Activated CD4-positive, alpha-beta T cell treated with anti-CD3 and anti-CD28 coated beads for 4 hours (primary cell): ENCODE data around the gene CAMKK2.
"Not testable (repeated sequence)": the region's sequence is repeated elsewhere in the genome, so short reads cannot be mapped to it uniquely, and the experiment has no call there.

Experiments
- DNase-seq, 2 donors: peaks; one replicate each; pipeline ENCODE4 v3.0.0-alpha.2; 2020

The CAMKK2 gene

GRCh38 chr12:121278169-121279070, 18.1 kb downstream of the CAMKK2 start:
- no peak for DNase-seq

GRCh38 chr12:121277374-121277759, 19.1 kb downstream of the CAMKK2 start:
- no peak for DNase-seq

- DNase-seq, result no peak
Observed at GRCh38 chr12:121274036-121274763, 22.3 kb downstream of the CAMKK2 start.

- DNase-seq, result no peak
Observed at GRCh38 chr12:121273364-121273896, 23.1 kb downstream of the CAMKK2 start.

- DNase-seq, result no peak
Observed at GRCh38 chr12:121267822-121268221, 28.7 kb downstream of the CAMKK2 start.

GRCh38 chr12:121264951-121265515, 31.5 kb downstream of the CAMKK2 start:
- DNase-seq, result no peak

- no peak for DNase-seq
Observed at GRCh38 chr12:121264135-121264534, 32.4 kb downstream of the CAMKK2 start.

DNA sequence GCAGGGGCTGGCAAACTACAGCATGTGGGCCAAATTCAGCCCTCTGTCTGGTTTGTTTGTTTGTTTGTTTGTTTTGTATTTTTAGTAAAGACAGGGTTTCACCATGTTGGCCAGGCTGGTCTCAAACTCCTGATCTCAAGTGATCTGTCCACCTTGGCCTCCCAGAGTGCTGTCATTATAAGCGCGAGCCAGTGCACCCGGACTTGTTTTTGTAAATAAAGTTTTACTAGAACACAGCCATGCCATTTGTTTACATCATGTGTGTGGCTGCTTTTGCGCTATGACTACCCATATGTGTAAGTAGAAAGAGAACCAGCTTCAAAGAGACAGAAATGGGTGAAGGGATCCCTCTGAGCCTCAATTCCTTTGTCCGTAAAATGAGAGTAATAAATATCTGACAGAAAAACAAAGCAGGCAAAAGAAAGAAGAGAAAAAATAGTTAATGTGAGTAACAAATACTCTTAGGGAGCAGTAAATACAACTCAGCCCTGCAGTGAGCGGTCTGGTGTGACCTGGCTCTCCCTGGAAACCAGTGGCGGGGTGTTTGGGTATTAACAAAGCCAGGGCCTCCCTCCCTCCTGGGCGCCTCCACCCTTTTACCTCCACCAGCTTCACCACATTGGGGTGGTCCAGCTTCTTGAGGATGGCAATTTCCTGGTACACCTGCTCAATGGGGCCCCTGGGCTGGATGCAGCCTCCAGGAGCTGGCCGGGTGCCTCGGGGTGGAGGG, 33.1 kb downstream of the CAMKK2 start:
- no peak for DNase-seq

DNA sequence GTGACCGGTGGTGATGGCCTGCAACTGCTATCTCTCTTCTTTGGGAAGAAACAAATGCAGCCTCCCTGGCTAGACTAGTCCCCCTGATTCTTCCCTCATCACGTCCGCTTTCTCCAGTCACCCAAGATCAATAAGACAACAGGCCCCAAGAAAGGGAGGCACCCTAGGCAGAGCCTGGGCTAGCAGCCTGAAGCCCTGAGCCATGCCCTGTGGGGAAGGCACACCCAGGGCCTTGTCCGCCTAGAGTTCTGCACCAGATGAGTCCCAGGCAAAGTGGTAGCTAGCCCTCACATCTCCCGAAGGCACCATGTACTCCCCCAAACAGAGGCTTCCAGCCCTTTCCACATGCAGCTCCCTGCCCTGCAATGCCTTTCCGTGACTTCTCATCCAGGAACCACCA, 35.1 kb downstream of the CAMKK2 start:
- DNase-seq, result no peak

- no peak for DNase-seq
Observed at GRCh38 chr12:121260091-121260490, 36.4 kb downstream of the CAMKK2 start.

DNA sequence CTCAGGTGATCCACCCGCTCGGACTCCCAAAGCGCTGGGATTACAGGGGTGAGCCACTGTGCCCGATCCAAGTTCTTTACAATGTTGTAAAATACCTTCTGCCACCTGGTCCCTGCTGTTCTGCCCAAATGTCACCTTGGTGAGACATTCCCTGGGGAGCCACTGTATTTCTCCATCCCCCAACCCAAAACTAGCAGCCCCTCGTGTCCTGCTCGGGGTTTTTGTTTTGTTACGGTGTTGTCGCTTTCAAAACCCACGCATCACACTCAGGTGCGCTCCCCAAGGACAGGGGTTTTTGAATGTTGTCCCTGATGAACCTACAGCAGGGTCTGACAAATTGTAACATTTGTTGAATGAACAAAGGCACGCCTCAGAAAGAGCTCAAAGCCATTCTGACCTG, 37.4 kb downstream of the CAMKK2 start:
- DNase-seq, result no peak

- not testable (repeated sequence) for DNase-seq
Observed at GRCh38 chr12:121257704-121258449, 38.6 kb downstream of the CAMKK2 start.

GRCh38 chr12:121255433-121255832, 41.1 kb downstream of the CAMKK2 start:
- DNase-seq, result no peak

- DNase-seq, result no peak
Observed at GRCh38 chr12:121253638-121254335, 42.7 kb downstream of the CAMKK2 start.

GRCh38 chr12:121252712-121253345, 43.7 kb downstream of the CAMKK2 start:
- DNase-seq, result no peak

- no peak for DNase-seq
Observed at GRCh38 chr12:121251838-121252237, 44.7 kb downstream of the CAMKK2 start.

GRCh38 chr12:121250359-121250758, 46.1 kb downstream of the CAMKK2 start:
- no peak for DNase-seq

GRCh38 chr12:121248622-121249021, 47.9 kb downstream of the CAMKK2 start:
- no peak for DNase-seq

GRCh38 chr12:121246893-121247557, 49.5 kb downstream of the CAMKK2 start:
- no peak for DNase-seq

GRCh38 chr12:121245951-121246350, 50.6 kb downstream of the CAMKK2 start:
- no peak for DNase-seq
